GM19023 (cell line): ENCODE measurements around the gene MAP3K8.

Experiments
- ATAC-seq: cut with Tn5 transposase; IDR thresholded peaks from one replicate; pipeline ENCODE4 v1.9.1; 2021; ENCODE audit warnings: mild to moderate bottlenecking, moderate library complexity; ENCODE audit not compliant: unreplicated experiment

MAP3K8 gene

DNA sequence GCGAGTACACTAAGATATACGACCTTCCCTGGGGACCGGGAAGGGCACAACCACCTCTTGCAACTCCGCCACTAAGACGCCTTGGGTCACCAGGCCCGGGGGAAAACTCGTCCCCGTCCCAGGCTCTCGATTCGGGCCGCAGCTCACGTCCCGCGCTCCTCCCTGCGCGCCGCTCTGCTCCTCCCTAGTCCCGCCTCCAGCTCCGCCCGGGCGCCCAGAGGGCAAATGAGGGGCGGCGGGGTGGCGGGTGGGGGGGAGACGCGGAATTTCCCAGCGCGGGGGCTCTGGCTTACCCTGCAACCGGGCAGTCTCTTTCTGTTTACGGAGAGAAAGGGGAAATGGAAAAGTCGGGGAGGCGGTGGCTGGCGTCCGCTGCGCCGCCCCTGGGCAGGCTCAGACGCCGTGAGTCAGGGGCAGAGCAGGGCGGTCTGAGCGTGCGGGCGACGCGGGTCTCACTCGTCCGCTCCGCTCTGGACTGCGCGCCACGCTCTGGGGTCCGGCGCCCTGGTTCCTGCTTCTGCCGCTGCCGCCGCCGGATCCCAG, at the start of gene MAP3K8:
Gene MAP3K8, plus strand, starts transcription at position 455 of the 543 bp plus-strand sequence. CDS start 4,755 bp downstream, outside the sequence.
- peak; percentile 67 for ATAC-seq

DNA sequence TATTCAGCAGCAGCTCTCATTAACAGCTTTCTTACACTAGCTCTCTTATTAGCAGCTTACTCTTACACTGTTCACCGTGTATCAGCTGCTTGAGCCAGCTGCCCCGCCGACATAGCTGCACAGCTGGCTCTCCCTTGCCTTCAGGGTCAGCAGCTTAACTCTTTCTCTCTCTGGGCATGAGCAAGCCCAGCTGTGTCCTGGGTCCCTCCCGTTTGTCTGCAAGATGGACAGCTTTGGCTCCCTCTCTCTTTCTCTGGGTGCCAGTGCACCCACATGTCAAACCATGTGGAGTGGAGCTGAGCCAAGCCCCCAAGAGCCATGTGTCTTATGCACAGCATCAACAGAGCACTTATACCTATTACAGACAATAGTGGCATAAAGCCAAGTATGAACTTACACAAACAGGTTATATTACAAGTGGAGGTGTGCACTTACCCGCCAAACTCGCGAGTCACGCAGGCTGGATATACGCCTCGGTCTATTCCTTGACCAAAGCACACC, 49.2 kb upstream of the MAP3K8 start:
- no peak for ATAC-seq

DNA sequence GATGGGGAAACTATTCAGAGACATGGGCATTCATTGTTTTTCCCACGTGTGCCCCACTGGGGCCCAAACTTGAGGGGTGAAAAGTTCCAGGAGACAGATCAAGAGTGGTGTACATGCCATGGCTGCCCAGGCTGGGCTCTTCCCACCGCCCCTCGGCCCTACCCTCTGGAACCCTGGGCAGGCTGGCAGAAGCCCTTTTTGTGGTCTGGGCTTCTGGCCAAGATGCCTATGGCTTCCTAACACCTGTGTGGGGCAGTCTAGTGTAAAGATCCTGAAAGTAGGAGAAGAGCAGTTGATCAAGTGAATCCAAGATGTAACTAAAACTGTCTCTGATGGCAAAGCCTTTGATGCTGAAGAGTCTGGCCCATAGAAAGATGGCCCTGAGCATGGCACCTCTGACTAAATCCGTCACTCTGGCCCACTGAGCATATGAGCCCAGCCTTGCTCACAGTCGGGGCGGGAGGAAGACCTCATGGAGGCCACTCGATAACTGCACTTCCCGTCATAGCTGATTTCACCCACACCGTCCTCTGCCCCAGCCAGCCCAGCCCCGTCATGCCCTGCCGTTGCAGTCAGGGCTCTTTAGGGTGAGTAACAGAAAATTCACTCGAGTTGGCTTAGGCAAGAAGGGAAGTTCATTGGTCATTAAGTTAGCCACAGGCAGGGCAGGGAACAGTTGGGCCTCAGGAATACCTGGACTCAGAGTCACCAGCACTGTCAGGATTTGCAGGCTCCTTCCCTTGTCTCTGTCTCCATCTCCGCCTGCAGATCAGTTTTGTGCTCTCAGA, 47.0 kb upstream of the MAP3K8 start:
- no peak for ATAC-seq

DNA sequence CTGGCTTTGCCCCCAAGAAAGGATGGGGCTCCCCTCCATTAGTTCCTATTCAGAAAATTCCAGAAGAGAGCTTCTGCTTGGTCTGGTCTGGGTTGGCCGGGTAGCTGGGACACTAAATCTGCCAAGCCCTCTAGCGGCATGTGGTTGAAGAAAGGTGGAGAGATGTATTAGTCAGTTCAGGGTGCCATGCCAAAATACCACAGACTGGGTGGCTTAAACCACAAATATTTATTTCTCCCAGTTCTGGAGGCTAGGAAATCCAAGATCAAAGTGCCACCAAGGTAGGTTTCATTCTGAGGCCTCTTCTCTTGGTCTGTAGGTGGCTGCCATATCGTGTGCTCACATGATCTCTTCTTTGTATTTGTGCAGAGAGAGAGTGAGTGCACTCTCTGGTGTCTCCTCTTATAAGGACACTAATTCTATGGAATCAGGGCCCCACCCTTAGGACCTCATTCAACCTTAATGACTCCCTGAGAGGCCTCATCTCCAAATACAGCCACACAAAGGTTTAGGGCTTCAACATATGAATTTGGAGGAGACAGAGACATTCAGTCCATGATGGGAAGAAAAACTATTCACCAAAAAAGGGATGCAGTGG, 46.2 kb upstream of the MAP3K8 start:
- ATAC-seq = no peak

DNA sequence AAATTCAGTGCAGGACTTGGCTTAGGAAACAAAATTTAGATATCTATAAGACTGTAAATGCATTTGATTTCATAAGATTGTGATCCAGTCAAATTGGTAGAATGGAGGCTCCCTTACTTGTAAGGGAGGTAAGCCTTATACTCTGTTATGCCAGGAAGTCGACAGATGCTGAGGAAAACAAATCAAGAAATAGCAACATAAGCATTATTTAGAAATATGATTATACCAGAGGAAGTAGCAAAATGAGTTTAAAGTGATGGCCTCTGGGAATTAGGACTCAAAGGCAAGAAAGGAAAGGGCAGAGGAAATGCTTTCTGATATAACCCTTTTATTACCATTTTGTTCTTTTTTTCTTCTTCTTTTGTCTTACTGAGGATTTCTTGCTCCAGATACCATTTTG, 44.4 kb upstream of the MAP3K8 start:
- no peak for ATAC-seq

DNA sequence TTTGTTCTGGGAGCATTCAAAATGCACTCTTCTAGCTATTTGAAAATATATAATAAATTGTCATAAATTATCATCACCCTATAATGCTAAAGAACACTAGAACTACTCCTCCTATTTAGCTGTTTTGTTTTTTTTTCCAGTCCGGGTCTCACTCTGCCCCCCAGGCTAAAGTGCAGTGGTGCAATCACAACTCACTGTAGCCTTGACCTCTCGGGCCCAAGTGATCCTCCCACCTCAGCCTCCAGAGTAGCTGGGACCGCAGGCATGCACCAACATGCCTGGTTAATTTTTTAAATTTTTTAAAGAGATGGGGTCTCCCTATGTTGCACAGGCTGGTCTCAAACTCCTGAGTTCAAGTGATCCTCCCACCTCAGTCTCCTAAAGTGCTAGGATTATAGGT, 43.8 kb upstream of the MAP3K8 start:
- no peak for ATAC-seq

GRCh38 chr10:30391266-30391665, 42.7 kb upstream of the MAP3K8 start:
- no peak for ATAC-seq

DNA sequence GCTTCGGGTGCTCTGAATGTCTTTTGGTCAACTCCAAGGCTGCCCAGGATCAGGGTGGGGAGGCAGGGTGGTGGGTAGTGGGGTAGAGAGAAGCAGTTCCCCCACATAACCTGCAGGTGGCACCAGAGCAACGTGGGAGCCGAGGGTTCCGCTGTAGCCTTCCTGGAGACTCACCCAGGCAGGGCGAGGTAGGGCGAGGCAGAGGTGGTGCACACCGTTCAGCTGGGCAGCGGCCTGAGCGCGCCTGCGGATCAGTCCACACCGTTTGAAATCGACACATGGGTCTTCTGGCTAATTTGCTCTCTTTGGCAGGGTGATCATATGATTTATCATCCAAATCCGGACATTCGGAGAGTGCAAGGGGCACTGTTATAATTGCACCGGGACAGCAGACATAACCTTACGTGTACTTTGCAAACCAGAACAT, 41.4 kb upstream of the MAP3K8 start:
- ATAC-seq = peak; percentile 88

DNA sequence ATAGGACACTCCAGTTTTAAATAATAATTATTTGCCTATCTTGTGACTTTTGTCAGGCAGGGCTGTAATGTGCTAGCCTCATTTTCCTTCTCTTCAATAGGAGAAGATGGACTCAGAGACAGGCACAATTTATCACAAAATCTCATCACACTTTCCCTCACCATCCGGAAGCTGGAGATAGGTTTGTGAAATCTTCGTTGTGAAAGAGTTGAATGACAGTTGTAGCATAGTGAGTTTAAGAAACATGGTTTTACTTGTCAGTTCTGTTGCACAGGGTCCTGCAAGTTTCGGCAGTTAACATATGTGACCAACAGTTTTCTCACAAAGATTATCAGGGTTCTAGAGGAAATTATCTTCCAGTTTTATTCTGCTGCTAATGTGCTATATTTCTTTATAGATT, 37.7 kb upstream of the MAP3K8 start:
- no peak for ATAC-seq

GRCh38 chr10:30396698-30397097, 37.3 kb upstream of the MAP3K8 start:
- no peak for ATAC-seq

GRCh38 chr10:30398193-30398592, 35.8 kb upstream of the MAP3K8 start:
- ATAC-seq = no peak

DNA sequence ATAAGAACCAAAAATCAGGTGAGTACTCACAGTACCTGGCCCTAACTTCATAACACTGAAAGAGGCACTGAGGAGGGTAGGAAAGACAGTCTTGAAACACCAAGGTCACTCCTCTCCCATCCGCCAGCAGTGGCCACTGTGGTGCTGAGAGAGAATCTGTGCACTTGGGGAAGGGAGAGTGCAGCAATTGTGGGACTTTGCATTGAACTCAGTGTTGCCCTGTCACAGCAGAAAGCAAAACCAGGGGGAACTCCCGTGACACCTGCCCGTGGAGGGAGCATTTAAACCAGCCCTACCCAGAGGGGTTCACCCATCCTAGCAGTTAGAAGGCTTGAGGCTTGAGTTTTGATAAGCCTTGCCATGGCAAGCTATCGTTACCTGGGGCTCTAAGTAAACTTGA, 35.2 kb upstream of the MAP3K8 start:
- peak; percentile 64 for ATAC-seq

GRCh38 chr10:30403494-30403893, 30.5 kb upstream of the MAP3K8 start:
- ATAC-seq = no peak

DNA sequence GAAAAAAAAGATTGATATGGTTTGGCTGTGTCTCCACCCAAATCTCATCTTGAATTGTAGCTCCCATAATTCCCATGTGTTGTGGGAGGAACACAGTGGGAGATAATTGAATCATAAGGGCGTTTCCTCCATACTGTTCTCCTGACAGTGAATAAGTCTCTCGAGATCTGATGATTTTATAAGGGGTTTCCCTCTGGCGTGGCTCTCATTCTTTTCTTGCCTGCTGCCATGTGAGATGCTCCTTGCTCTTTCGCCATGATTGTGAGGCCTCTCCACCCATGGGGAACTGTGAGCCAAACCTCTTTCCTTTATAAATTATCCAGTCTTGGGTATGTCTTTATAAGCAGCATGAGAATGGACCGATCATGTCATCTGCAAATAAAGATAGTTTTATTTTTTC, 29.4 kb upstream of the MAP3K8 start:
- no peak for ATAC-seq

DNA sequence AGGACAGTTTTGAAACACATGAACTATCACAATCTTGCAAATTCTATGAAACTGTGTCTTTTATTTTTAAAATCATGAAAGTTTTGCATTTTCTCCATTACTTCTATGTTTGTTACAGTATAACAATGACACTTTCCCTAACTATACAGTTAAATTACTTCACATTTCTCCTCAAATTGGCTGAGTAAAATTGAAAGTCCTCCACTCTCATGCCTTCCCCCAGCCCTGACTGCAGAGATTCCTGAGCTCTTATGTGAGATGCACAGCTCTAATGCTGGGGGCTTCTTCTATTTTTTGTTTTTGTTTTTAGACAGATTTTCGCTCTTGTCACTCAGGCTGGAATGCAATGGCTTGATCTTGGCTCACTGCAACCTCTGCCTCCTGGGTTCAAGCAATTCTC, 22.7 kb upstream of the MAP3K8 start:
- ATAC-seq = no peak

DNA sequence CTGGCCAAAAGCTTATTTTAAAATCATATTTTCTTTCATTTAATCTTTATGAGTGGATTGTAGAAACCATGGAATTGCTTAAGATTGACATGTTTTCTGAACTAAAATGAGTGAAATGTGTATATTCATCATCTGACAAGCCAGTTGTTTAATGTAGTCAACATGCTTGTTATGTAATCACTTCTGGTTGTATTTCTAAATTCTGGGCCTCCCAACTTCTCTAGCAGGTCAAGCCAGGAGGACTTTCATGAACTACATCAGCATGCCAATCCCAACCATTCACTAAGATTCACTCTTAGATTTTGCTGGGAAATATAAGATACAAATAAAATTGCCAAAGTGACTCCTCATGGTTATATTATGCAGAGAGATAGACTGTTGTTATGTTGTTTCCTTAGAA, 21.1 kb upstream of the MAP3K8 start:
- no peak for ATAC-seq

- ATAC-seq = no peak
These were observed 19.9 kb upstream of the MAP3K8 start for GRCh38 chr10:30413996-30414576.

DNA sequence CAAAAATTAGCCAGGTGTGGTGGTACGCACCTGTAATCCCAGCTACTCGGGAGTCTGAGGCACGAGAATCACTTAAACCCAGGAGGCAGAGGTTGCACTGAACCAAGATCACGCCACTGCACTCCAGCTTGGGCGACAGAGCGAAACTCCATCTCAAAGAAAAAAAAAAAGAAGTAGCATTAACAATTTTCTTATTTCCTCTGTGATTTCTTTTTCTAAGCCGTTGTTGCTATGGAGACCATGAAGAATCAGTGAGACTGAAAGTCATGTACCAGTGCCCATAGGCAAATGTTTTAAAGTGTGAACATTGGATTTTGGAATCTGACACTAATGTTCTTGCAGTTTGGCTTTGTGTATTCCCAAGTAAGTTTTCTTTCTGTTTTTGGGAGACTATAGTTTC, 18.4 kb upstream of the MAP3K8 start:
- no peak for ATAC-seq

GRCh38 chr10:30417301-30417700, 16.7 kb upstream of the MAP3K8 start:
- ATAC-seq = no peak

DNA sequence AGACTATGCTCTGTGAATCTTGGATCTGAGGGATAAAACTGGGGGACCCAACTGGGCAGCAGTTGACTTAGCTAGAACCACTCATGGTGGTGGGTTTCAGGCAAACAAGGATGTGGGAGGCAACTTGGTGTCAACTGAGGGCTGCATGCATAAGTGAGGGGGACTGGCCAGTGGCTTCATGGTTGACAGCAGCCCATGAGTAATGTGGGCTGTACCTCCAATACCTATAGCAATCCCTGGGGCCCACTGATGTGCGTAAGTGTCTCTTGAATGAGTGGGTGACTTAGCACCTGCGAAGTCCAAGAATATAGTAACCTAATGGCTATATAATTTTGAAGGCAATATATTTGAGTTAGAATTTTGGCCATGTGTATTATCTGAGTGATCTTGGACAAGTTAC, 13.7 kb upstream of the MAP3K8 start:
- ATAC-seq = peak; percentile 60

DNA sequence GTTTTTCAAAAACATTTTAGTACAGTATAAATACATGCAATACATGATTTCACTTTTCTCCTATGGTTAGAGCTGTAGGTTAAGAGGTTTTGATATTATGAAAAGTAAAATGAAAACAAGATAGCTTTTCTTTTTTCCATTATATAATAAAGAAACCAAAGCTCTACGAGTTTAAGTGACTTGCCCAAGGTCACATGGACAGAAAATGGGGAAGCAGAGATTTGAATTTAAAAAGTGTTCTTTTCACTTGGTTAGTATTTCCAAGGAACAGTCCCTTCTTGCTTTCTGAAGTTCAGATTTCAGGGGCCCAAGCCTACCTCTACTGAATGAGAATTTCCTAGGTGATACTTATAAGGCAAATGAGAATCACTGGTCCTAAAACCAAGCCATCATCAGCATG, 13.2 kb upstream of the MAP3K8 start:
- no peak for ATAC-seq
